Astrocyte of the hippocampus (primary cell): ENCODE measurements around the gene TXNL1.
"Not testable (repeated sequence)": the region's sequence is repeated elsewhere in the genome, so short reads cannot be mapped to it uniquely, and the experiment has no call there.

ENCODE experiments used
- DNase-seq: peaks from one replicate; pipeline ENCODE4 v3.0.0; 2011; ENCODE audit warnings: low read depth, low spot score

TXNL1 gene

GRCh38 chr18:56645415-56646016 lies 7.1 kb upstream of the TXNL1 start:
- no peak for DNase-seq

DNA sequence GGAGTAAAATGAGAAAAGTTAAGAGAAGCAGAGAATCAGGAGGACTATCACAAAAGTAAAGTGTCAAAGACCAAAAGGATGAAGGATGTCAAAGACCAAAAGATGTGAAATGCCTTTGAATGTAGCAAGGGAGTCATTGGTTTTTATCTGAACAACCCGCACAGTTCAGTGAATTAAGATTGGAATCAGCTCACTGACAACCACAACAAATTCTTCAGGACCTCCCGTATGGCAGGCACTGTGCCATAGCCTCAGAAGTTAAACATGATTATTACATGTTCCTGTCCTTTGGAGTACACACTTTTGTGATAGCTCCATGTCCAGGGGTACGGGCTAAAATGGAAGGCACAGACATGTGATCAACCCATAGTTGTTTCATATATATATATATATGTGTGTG lies 5.0 kb upstream of the TXNL1 start:
- DNase-seq: no peak

DNA sequence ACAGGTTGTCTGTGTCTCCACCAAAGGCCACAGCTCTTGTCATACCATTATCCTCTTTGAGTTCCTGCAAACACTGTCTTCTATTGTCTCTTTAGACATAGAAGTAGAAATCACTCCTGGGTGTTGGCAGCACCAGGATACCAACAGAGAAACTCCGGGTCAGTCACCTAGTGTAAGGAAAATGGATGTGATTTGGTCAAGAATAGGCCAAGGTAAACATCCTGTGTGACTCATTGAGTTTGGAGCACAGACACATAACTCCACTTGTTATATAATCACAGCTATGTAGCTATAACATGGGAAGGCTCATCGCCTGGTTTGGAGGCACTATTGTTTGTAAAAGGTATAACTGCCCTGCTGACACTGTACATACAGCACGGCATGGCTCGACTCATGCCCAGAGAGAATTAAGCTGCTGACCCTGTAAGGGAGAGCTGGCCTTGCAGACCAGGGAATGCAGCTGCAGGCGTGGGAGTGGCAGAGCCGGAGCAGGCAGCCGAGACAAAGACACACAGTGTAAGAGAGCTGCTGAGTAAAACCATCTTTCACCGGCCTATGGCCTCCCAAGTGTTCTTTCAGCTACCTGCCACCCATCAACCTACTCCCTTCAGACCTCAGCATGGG lies 3.4 kb upstream of the TXNL1 start:
- peak; percentile 24 for DNase-seq

DNA sequence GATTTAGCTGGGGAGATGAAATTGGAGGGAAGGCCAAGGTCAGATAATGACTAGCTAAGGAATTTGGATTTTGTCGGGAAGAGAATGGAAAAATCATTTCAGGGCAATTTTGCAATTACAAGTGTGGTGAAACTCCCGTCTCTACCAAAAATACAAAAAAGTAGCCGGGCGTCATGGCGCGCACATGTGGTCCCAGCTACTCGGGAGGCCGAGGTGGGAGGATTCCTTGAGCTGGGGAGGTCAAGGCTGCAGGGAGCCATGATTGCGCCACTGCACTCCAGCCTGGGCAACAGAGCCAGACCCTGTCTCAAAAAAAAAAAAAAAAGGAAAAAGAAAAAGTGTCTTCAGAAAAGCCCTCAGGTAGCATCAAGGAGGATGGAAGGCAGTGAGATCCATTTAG lies 1.2 kb upstream of the TXNL1 start:
- no peak for DNase-seq

GRCh38 chr18:56639104-56639381 lies 651 bp upstream of the TXNL1 start:
- no peak for DNase-seq

DNA sequence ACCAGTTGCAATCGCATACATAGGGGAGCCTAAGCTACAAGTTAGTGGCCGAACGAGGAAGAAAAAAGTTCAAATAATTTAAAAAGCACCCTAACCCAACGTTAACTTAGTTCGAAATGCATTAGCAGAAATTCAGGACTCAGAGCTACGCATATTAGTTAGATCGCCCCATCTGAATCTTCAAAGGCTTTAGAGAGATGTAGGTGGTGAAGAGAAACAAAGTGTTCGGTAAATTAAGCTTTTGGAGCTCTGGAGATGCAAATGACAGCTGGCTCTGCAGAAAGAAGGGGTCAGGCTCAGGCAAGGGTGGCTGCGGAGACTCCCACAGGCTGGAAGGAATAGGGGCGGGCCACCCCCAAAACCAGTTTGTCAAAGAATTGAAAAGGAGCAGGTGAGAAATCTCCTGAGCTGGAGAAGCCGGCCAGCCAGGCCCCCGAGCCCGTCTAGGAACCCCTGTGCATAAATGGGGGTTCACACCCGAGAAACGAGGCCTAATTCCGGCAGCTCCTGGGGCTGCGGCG lies 621 bp downstream of the TXNL1 start:
- peak; percentile 14 for DNase-seq

GRCh38 chr18:56637176-56637575 lies 1.2 kb downstream of the TXNL1 start:
- peak; percentile 19 for DNase-seq

DNA sequence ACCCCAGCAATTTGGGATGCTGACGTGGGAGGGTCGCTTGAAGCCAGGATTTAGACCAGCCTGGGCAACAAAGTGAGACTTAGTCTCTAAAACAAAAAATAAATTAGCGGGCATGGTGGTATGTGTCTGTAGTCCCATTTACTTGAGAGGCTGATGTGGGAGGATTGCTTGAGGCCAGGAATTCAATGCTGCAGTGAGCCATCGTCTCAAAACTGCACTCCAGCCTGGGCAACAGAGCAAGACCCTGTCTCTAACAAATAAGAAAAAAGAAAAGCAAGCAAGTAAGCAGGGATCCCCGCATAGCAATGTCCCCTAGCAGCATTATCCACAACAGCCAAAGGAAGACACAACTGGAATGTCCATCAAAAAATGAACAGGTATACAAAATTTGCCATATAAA lies 3.4 kb downstream of the TXNL1 start:
- DNase-seq: no peak

- no peak for DNase-seq
Measured at GRCh38 chr18:56632070-56633022, 6.0 kb downstream of the TXNL1 start.

DNA sequence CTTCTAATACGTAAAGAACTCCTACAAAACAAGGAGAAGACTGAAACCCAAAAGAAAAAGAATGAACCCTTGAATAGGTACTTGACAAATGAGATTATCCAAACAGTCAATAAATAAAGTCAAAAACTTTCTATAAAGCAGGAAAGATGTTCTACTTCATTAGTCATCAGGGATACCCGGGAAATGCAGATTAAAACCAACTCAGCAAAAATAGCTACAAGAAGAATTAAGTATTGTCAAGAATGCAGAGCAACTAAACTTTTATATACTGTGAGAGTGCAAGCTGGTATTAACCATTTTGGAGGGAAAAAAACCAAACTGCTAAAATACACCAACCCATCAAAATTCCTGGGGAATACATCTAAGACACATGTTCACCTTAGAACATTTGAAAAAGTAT lies 10.4 kb downstream of the TXNL1 start:
- no peak for DNase-seq

- DNase-seq: no peak
Measured at GRCh38 chr18:56615738-56616520, 22.5 kb downstream of the TXNL1 start.

DNA sequence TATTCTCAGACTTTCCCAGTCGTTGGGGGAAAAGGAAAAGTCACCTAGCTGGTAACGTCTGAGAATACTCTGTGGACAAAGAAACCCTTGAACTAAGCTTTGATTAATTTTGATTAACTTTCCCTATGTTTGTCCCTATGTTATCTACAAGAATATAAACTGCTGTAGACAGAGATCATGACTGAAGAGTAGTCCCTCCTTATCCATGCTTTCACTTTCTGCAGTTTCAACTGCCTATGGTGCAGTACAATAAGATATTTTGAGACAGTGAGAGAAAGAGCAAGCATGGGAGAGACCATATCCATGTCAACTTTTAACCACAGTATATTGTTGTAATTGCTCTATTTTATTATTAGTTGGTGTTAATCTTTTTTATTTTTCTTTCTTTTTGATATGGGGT lies 31.8 kb downstream of the TXNL1 start:
- DNase-seq: no peak

DNA sequence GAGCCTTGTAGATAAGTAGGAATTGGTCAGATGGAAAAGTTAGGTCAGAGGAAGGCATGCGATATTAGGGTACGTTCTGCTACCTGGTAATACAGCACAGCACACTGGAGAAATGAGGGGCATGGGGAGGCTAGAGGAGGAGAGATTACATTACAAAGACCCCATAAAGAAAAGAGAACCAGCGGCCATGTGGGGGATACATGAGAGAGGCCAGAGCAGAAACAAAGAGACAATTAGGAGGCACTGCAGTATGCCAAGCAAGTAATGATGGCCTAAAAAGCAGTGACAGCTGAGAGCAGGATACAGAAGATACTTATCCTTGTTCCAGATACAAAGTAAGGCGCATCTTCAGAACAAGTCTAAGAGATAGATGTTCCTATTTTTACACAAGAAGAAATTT lies 40.0 kb downstream of the TXNL1 start:
- DNase-seq: no peak

GRCh38 chr18:56593906-56594305 lies 44.5 kb downstream of the TXNL1 start:
- peak; percentile 29 for DNase-seq

- no peak for DNase-seq
Measured at GRCh38 chr18:56580026-56580425, 58.4 kb downstream of the TXNL1 start.

GRCh38 chr18:56579451-56579850 lies 58.9 kb downstream of the TXNL1 start:
- no peak for DNase-seq

GRCh38 chr18:56576826-56577573 lies 61.4 kb downstream of the TXNL1 start:
- no peak for DNase-seq

DNA sequence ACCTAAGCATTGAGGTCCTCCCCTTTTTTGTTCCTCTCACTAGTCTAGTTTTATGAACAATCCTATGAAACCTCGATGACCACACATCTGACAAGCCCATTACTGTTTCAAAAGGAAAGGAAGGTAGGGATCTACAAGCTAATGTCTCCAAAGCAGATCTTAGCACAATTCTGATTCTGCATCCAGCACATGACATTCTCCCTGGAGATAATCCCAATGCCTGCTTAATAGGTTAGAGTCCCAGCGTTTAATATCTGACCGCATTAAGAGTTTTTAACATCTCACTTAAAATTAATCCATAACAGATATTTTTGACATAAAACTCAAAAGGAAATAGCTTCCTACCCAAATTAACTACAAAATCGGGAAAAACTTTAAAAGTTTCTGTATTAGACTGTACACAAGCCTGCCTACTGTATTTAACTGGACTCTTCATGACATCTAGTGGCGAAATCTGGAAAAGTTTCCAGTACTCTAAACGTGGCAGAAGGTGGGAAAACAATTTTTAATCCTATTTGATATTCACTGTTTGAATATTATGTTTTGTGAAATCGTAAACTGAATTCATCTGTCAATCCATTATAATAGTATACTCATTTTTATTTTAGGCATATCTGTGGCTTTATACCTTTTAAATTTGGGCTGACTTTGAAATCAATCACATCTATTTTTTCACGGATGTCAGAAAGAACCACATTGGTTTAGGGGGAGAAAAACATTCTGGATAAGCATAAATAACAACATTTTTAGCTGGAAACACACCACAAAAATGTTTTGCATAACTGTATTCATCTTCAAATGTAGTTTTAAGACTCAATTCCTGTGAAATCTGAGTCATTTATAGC lies 62.4 kb downstream of the TXNL1 start:
- peak; percentile 80 for DNase-seq

GRCh38 chr18:56574861-56575260 lies 63.5 kb downstream of the TXNL1 start:
- no peak for DNase-seq

DNA sequence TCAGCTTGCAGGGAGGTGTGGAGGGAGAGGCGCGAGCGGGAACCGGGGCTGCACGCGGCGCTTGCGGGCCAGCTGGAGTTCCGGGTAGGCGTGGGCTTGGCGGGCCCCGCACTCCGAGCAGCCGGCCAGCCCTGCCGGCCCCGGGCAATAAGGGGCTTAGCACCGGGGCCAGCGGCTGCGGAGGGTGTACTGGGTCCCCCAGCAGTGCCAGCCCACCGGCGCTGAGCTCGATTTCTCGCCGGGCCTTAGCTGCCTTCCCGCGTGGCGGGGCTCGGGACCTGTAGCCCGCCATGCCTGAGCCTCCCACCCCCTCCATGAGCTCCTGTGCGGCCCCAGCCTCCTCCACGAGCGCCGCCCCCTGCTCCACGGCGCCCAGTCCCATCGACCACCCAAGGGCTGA lies 66.1 kb downstream of the TXNL1 start:
- DNase-seq: not testable (repeated sequence)
